ENCODE measurements around the gene ADA.

DNA sequence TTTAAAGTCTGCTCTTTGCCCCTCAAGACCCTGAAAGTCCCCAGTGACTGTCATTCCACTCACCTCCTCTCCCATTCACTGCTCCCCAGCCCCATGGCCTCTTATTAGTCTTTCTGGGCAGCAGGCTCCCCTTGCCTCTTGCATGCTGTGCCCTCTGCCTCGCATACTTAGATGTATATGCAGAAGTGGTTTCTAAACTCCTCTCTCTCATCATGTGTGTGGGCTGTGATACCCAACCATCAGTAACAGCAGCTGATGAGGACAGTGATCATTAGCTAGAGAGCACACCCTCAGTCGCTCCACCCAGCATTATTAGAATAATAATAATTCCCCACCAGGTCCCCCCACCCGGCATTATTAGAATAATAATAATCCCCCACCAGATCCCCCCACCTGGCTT is 54.6 kb downstream of the ADA start:
- TF ChIP-seq, protein P1, sequence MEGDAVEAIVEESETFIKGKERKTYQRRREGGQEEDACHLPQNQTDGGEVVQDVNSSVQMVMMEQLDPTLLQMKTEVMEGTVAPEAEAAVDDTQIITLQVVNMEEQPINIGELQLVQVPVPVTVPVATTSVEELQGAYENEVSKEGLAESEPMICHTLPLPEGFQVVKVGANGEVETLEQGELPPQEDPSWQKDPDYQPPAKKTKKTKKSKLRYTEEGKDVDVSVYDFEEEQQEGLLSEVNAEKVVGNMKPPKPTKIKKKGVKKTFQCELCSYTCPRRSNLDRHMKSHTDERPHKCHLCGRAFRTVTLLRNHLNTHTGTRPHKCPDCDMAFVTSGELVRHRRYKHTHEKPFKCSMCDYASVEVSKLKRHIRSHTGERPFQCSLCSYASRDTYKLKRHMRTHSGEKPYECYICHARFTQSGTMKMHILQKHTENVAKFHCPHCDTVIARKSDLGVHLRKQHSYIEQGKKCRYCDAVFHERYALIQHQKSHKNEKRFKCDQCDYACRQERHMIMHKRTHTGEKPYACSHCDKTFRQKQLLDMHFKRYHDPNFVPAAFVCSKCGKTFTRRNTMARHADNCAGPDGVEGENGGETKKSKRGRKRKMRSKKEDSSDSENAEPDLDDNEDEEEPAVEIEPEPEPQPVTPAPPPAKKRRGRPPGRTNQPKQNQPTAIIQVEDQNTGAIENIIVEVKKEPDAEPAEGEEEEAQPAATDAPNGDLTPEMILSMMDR (IDR thresholded peaks at IDR 0.05; ENCODE audit: low read depth, low read length), result no peak
- TF ChIP-seq POLR2A (IDR thresholded peaks at IDR 0.05; ENCODE audit: extremely low read depth, insufficient read length) (no peak), MYC (IDR thresholded peaks at IDR 0.05; ENCODE audit: low read depth, low read length) (no peak)
